Hepatocyte (in vitro differentiated cells): Measurements from ENCODE around the gene CCDC51. TPM values are rescaled to one million over a fixed set of nuclear protein-coding genes. Genes with fewer than 3 reads are reported as not detected.

ENCODE experiments used
- DNase-seq: peaks from one replicate; pipeline ENCODE4 v3.0.0-alpha.2; 2016; ENCODE audit warnings: low spot score
- H2AFZ ChIP-seq: fragments of 200-600 bp; sonication (generic); 2 replicates; pipeline ENCODE4 v1.6.0; 2016; ENCODE audit warnings: antibody characterized with exemption, mild to moderate bottlenecking
- H3K27ac ChIP-seq: fragments of 200-600 bp; sonication (generic); 2 replicates; pipeline ENCODE4 v1.5.1; 2016; ENCODE audit warnings: mild to moderate bottlenecking
- H3K27me3 ChIP-seq: fragments of 200-600 bp; sonication (generic); 2 replicates; pipeline ENCODE4 v1.6.1; 2016
- H3K36me3 ChIP-seq: fragments of 200-600 bp; sonication (generic); replicated peaks from 2 replicates; pipeline ENCODE4 v1.5.1; 2016; ENCODE audit warnings: low read depth; ENCODE audit not compliant: insufficient read depth
- H3K4me1 ChIP-seq: fragments of 200-600 bp; sonication (generic); 2 replicates; pipeline ENCODE4 v1.5.1; 2016; ENCODE audit warnings: mild to moderate bottlenecking, moderate library complexity; ENCODE audit not compliant: insufficient read depth
- H3K4me2 ChIP-seq: fragments of 200-600 bp; sonication (generic); 2 replicates; pipeline ENCODE4 v1.6.0; 2016
- H3K4me3 ChIP-seq: fragments of 200-600 bp; sonication (generic); 2 replicates; pipeline ENCODE4 v1.5.1; 2016; ENCODE audit warnings: mild to moderate bottlenecking
- H3K79me2 ChIP-seq: fragments of 200-600 bp; sonication (generic); 2 replicates; pipeline ENCODE4 v1.6.0; 2017; ENCODE audit warnings: mild to moderate bottlenecking
- H3K9me2 ChIP-seq: fragments of 200-600 bp; sonication (generic); replicated peaks from 2 replicates; pipeline ENCODE4 v1.6.0; 2017; ENCODE audit warnings: mild to moderate bottlenecking; ENCODE audit not compliant: insufficient read depth
- H3K9me3 ChIP-seq: fragments of 200-600 bp; sonication (generic); 2 replicates; pipeline ENCODE4 v1.5.1; 2016; ENCODE audit warnings: low read depth, mild to moderate bottlenecking
- H4K20me1 ChIP-seq: fragments of 200-600 bp; sonication (generic); 2 replicates; pipeline ENCODE4 v1.6.0; 2016; ENCODE audit warnings: mild to moderate bottlenecking; ENCODE audit not compliant: insufficient read depth, poor library complexity, severe bottlenecking
- CTCF ChIP-seq: fragments of 200-600 bp; sonication (generic); IDR thresholded peaks from 2 replicates; pipeline ENCODE4 v1.5.1; 2016; ENCODE audit warnings: antibody characterized with exemption, mild to moderate bottlenecking; ENCODE audit not compliant: poor library complexity
- EZH2 ChIP-seq: fragments of 200-600 bp; sonication (generic); IDR thresholded peaks from 2 replicates; pipeline ENCODE4 v1.6.1; 2016; ENCODE audit warnings: antibody characterized with exemption, mild to moderate bottlenecking, borderline replicate concordance
- EZH2phosphoT487 ChIP-seq: fragments of 200-600 bp; sonication (generic); IDR thresholded peaks from one replicate; pipeline ENCODE4 v1.6.1; 2018; ENCODE audit warnings: antibody characterized with exemption, mild to moderate bottlenecking, low read depth, moderate library complexity; ENCODE audit not compliant: unreplicated experiment, severe bottlenecking
- WGBS: methylation state at CpG from one replicate; pipeline ENCODE4 v1.1.6; 2016; ENCODE audit warnings: low lambda C conversion rate; ENCODE audit errors: missing lambda C conversion rate; 5-methylcytosine and 5-hydroxymethylcytosine counted together
- polyA plus RNA-seq: library from polyadenylated mRNA; unstranded; fragments of >200 nt; fragmentation: Nextera tagmentation; extraction: Ambion mirVana; gene quantifications from 2 replicates; pipeline ENCODE4 v1.2.1, GENCODE V29; 2016
- total RNA-seq: library from RNA; depleted of rRNA; stranded (reverse); fragments of >200 nt; gene quantifications from 2 replicates; pipeline ENCODE4 v1.2.3, GENCODE V29; 2014

The CCDC51 gene
- total and polyA plus RNA-seq, 2 experiments from 2014 or later = 30.4 to 30.8 TPM

GRCh38 chr3:48456456-48456855 is 16.5 kb upstream of the CCDC51 start:
- H3K4me3 ChIP-seq = no peak overlapping the region
- no peaks in the 10 kb centered on the region for H3K9me2 ChIP-seq
- no peak overlapping the region for H3K4me2 ChIP-seq
- WGBS = 93% methylated on average over 1 of the region's 1 CpG
- H3K9me3 ChIP-seq = no peaks in the 10 kb centered on the region
- H3K36me3 ChIP-seq = no peaks in the 10 kb centered on the region
- DNase-seq = no peak
- H4K20me1 ChIP-seq = no peaks in the 10 kb centered on the region
- no peaks in the 10 kb centered on the region for H3K79me2 ChIP-seq
- H2AFZ ChIP-seq = no peak overlapping the region
- TF ChIP-seq EZH2 = no peak
- TF ChIP-seq CTCF = no peak
- TF ChIP-seq EZH2phosphoT487 = no peak
- H3K4me1 ChIP-seq = no peaks in the 10 kb centered on the region
- H3K27ac ChIP-seq = no peak overlapping the region
- no peaks in the 10 kb centered on the region for H3K27me3 ChIP-seq

- no peak overlapping the region for H3K27ac ChIP-seq
- H2AFZ ChIP-seq = no peak overlapping the region
- no peak overlapping the region for H3K4me3 ChIP-seq
- TF ChIP-seq EZH2 (no peak), CTCF (no peak), EZH2phosphoT487 (no peak)
- peaks cover 18% of the 10 kb centered on the region for H3K79me2 ChIP-seq
- no peak overlapping the region for H3K4me2 ChIP-seq
- H3K4me1 ChIP-seq = peaks cover 9% of the 10 kb centered on the region
- DNase-seq = no peak
- H3K27me3 ChIP-seq = no peaks in the 10 kb centered on the region
- H3K36me3 ChIP-seq = no peaks in the 10 kb centered on the region
- H4K20me1 ChIP-seq = no peaks in the 10 kb centered on the region
- no peaks in the 10 kb centered on the region for H3K9me2 ChIP-seq
- H3K9me3 ChIP-seq = no peaks in the 10 kb centered on the region
- WGBS = 95% methylated on average over 1 of the region's 1 CpG
Observed at GRCh38 chr3:48451270-48451669, 11.4 kb upstream of the CCDC51 start.

- Histone ChIP-seq H2AFZ (peak within 1 kb of the TSS; percentile 90), H3K4me3 (peak within 1 kb of the TSS; percentile 75), H3K27ac (peak within 1 kb of the TSS; percentile 79), H3K9me3 (no peaks in the 10 kb centered on the region), H3K36me3 (no peaks in the 10 kb centered on the region), H3K27me3 (no peaks in the 10 kb centered on the region), H3K79me2 (peaks cover 36% of the 10 kb centered on the region), H3K4me1 (peaks cover 18% of the 10 kb centered on the region), H3K9me2 (no peaks in the 10 kb centered on the region), H4K20me1 (peaks cover 5% of the 10 kb centered on the region), H3K4me2 (peak within 1 kb of the TSS; percentile 91)
- DNase-seq = peak; percentile 96
- WGBS = 1% methylated on average over 53 of the region's 91 CpGs
- TF ChIP-seq CTCF (no peak), EZH2phosphoT487 (no peak), EZH2 (no peak)
Observed at GRCh38 chr3:48446425-48447193, 6.7 kb upstream of the CCDC51 start, which contains the start of gene ATRIP. Gene ATRIP (plus strand): TSS chr3:48446737. CDS start chr3:48446846, 109 bp downstream.
